ENCODE data around the gene RNF166. TPM values are rescaled to one million over a fixed set of nuclear protein-coding genes. Genes with fewer than 3 reads are reported as not detected.
"Not testable (repeated sequence)": the region's sequence is repeated elsewhere in the genome, so short reads cannot be mapped to it uniquely, and the experiment has no call there.

Gene RNF166
- total and polyA plus RNA-seq, 2 experiments from 2014 or later: 33.5 to 34.2 TPM

DNA sequence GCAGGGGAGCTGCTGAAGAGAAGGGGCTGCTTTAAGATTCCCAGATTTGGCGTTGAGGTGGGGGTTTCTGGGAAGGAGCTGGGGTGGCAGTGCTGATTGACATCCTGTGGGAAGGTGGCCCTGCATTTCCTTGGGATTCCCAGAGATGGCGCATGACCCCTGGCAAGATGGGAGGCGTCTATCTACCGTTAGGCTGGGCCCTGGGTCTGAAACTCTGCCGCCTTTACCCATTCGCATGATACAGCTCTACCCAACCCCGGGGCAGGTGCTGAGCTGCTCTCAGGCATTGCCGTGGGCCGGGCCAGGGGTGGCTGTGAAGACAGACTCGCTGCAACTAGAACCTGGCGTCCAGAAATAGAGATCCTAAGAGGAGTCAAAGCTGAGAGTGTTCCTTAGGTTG is 33.4 kb downstream of the RNF166 start:
- peaks cover 14% of the 10 kb centered on the region for H3K4me1 ChIP-seq (ENCODE audit: low read depth)
- no peak overlapping the region for H3K4me3 ChIP-seq
- no peaks in the 10 kb centered on the region for H3K27me3 ChIP-seq
- peak in 1 of 2 donors; percentile 48 for DNase-seq (ENCODE audit: low read depth in 1 of 2, low spot score in 1 of 2)
- H3K36me3 ChIP-seq: no peaks in the 10 kb centered on the region
- TF ChIP-seq, protein P1, sequence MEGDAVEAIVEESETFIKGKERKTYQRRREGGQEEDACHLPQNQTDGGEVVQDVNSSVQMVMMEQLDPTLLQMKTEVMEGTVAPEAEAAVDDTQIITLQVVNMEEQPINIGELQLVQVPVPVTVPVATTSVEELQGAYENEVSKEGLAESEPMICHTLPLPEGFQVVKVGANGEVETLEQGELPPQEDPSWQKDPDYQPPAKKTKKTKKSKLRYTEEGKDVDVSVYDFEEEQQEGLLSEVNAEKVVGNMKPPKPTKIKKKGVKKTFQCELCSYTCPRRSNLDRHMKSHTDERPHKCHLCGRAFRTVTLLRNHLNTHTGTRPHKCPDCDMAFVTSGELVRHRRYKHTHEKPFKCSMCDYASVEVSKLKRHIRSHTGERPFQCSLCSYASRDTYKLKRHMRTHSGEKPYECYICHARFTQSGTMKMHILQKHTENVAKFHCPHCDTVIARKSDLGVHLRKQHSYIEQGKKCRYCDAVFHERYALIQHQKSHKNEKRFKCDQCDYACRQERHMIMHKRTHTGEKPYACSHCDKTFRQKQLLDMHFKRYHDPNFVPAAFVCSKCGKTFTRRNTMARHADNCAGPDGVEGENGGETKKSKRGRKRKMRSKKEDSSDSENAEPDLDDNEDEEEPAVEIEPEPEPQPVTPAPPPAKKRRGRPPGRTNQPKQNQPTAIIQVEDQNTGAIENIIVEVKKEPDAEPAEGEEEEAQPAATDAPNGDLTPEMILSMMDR (IDR thresholded peaks at IDR 0.05; ENCODE audit: low read depth, low read length): peak; percentile 34
- no peaks in the 10 kb centered on the region for H3K9me3 ChIP-seq (ENCODE audit: low read depth)
- no peak overlapping the region for H3K27ac ChIP-seq

DNA sequence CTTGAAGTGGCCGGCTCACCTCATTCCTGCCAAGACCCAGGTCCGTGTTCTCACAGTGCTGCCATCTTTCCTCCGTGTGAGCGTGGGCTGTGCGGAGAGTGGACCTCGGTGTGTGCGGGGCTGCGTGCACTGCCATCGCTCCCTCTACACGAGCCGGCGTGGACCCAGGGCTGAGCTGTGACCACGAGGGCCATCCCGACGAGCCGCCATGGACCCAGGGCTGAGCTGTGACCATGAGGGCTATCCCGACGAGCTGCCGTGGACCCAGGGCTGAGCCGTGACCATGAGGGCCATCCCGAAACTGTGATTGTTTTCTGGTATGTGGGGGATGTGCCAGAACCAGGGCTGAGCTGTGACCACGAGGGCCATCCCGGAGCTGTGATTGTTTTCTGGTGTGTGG is 34.4 kb downstream of the RNF166 start:
- H3K36me3 ChIP-seq: no peaks in the 10 kb centered on the region
- no peak overlapping the region for H3K27ac ChIP-seq
- H3K4me1 ChIP-seq (ENCODE audit: low read depth): peaks cover 14% of the 10 kb centered on the region
- H3K4me3 ChIP-seq: no peak overlapping the region
- TF ChIP-seq, protein P1 (IDR thresholded peaks at IDR 0.05; ENCODE audit: low read depth, low read length): no peak
- no peaks in the 10 kb centered on the region for H3K9me3 ChIP-seq (ENCODE audit: low read depth)
- no peaks in the 10 kb centered on the region for H3K27me3 ChIP-seq
- DNase-seq (ENCODE audit: low read depth in 1 of 2, low spot score in 1 of 2): no peak

DNA sequence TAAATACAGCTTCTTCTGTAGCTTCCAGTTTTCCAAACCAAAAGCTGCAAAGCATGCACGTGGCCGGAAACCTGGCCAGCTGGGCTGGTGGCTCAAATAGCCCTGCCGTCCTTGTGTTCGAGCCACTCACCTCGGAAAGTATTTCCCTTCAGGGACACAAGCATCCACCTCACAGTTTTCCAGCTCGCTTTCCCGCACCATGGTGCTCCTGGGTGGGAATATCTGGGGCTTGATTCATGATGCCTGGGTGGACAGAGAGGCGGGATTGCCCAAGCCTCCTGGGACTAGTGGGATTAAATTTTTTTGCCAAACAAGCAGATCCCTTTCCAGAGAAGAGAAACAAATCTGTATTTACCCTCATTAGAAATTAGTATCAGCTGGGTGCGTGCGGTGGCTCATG is 36.2 kb downstream of the RNF166 start:
- no peak for DNase-seq (ENCODE audit: low read depth in 1 of 2, low spot score in 1 of 2)
- H3K4me1 ChIP-seq (ENCODE audit: low read depth): peaks cover 14% of the 10 kb centered on the region
- TF ChIP-seq, protein P1 (IDR thresholded peaks at IDR 0.05; ENCODE audit: low read depth, low read length): no peak

DNA sequence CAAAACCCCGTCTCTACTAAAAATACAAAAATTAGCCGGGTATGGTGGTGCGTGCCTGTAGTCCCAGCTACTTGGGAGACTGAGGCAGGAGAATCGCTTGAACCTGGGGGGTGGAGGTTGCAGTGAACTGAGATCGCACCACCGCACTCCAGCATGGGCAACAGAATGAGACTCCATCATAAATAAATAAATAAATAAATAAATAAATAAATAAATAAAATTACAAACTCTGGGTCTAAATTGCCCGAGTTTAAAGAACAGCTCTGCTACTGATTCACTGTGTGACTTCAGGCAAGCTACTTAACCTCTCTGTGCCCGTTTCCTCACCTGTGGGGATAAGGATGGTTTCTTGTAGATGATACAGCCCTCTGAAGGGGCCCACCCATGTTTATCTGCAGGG is 36.7 kb downstream of the RNF166 start:
- not testable (repeated sequence) for H3K27me3 ChIP-seq; H3K4me3 ChIP-seq; H3K27ac ChIP-seq; DNase-seq (ENCODE audit: low read depth in 1 of 2, low spot score in 1 of 2); H3K36me3 ChIP-seq; H3K9me3 ChIP-seq (ENCODE audit: low read depth)
- H3K4me1 ChIP-seq (ENCODE audit: low read depth): peaks cover 14% of the 10 kb centered on the region

More for the DNA sequence above, 36.2 kb downstream of the RNF166 start:
- Histone ChIP-seq H3K9me3 (ENCODE audit: low read depth) (no peaks in the 10 kb centered on the region), H3K27ac (no peak overlapping the region), H3K27me3 (no peaks in the 10 kb centered on the region), H3K4me3 (no peak overlapping the region), H3K36me3 (no peaks in the 10 kb centered on the region)

DNA sequence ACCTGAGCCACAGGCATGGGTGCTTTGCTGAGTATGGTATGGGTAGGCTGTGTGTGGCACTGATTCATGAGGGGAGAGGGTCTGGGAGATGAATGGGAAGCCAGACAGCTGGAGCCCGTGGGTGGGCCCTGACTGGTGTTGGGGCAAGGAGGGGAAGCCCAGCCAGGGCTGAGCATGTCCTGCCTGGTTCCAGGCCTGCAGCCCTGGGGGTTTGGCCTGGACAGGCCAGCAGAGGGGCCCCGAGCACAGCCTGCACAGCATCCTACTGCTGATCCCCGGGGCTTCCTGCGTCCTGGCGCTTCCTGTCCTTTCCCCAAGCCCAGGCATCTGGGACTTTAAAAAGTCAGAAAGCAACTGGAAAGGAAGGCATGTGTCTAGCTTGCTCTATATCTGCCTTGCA is 38.7 kb downstream of the RNF166 start:
- Histone ChIP-seq H3K4me1 (ENCODE audit: low read depth) (no peaks in the 10 kb centered on the region), H3K27ac (no peak overlapping the region), H3K4me3 (no peak overlapping the region), H3K27me3 (no peaks in the 10 kb centered on the region), H3K36me3 (no peaks in the 10 kb centered on the region), H3K9me3 (ENCODE audit: low read depth) (no peaks in the 10 kb centered on the region)
- peak in 1 of 2 donors; percentile 21 for DNase-seq (ENCODE audit: low read depth in 1 of 2, low spot score in 1 of 2)
- TF ChIP-seq, protein P1 (IDR thresholded peaks at IDR 0.05; ENCODE audit: low read depth, low read length): no peak

DNA sequence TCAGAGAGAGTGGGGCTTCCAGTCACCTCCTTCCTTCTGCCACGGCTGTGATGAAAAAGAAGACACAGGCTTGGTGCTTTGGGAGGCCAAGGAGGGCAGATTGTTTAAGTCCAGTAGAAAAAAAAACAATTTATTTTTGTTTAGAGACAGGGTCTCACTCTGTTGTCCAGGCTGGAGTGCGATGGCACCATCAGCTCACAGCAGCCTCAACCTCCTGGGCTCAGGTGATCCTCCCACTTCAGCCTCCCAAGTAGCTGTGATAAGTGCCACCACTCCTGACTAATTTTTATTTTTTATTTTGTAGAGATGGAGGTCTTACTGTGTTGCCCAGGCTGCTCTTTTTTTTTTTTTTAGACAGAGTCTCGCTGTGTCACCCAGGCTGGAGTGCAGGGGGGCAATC is 40.6 kb downstream of the RNF166 start:
- no peak for DNase-seq (ENCODE audit: low read depth in 1 of 2, low spot score in 1 of 2)
- TF ChIP-seq, protein P1 (IDR thresholded peaks at IDR 0.05; ENCODE audit: low read depth, low read length): no peak
- no peaks in the 10 kb centered on the region for H3K9me3 ChIP-seq (ENCODE audit: low read depth)

More for the DNA sequence above, 40.6 kb downstream of the RNF166 start:
- no peak overlapping the region for H3K4me3 ChIP-seq
- no peaks in the 10 kb centered on the region for H3K27me3 ChIP-seq
- H3K4me1 ChIP-seq (ENCODE audit: low read depth): no peaks in the 10 kb centered on the region
- no peaks in the 10 kb centered on the region for H3K36me3 ChIP-seq
- H3K27ac ChIP-seq: no peak overlapping the region

All from cardiac muscle cell (in vitro differentiated cells and primary cell).